ENCODE measurements around the gene IL34.

DNA sequence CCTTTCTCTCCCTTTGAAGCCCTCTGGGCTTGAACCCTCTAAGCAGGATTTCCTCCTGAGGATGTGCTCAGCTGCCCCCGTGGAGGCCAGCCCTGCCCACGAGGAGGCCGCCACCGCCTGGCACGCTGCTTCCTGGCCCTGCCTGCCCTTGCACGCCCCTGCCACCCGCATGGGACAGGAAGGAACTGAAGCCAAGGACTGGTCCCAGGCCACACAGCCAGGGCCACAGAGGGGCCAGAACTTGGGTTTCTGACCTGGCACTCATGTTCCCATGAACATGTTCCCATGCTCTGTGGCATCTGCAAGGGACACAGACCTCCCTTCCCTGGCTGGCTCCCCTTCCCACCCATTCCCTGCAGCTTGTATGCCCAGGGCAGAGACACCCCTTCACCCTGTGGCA lies 63.6 kb downstream of the IL34 start:
- TF ChIP-seq, protein P1, sequence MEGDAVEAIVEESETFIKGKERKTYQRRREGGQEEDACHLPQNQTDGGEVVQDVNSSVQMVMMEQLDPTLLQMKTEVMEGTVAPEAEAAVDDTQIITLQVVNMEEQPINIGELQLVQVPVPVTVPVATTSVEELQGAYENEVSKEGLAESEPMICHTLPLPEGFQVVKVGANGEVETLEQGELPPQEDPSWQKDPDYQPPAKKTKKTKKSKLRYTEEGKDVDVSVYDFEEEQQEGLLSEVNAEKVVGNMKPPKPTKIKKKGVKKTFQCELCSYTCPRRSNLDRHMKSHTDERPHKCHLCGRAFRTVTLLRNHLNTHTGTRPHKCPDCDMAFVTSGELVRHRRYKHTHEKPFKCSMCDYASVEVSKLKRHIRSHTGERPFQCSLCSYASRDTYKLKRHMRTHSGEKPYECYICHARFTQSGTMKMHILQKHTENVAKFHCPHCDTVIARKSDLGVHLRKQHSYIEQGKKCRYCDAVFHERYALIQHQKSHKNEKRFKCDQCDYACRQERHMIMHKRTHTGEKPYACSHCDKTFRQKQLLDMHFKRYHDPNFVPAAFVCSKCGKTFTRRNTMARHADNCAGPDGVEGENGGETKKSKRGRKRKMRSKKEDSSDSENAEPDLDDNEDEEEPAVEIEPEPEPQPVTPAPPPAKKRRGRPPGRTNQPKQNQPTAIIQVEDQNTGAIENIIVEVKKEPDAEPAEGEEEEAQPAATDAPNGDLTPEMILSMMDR (IDR thresholded peaks at IDR 0.05; ENCODE audit: borderline replicate concordance, extremely low read depth, low read length, poor library complexity, severe bottlenecking), result no peak
- no peak for TF ChIP-seq EZH2 (IDR thresholded peaks at IDR 0.05; ENCODE audit: borderline replicate concordance, low read depth, low read length, severe bottlenecking)
